ENCODE data around the gene PRSS33.

DNA sequence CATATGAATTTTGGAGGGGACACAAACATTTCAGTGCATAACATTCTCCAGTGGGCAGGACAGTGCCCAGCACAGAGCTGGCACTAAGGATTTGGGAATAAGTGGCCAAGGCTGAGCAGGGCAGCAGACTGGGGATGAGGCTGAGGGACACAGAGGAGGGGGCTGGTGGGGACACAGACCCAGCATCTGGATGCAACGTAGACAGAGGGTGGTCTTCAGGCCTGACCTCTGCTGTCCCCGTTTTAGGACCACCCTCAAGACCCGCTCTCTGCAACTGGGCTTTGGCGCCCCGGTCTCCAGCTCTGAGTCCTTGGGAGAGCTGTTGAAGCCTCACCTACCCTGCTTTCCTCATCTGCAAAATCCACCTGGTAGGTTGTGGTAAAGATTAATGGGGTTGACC is 3.3 kb upstream of the PRSS33 start:
- TF ChIP-seq POLR2AphosphoS5 (IDR thresholded peaks at IDR 0.05) (no peak), CTCF (IDR thresholded peaks at IDR 0.05 in 8 of 11, conservative IDR thresholded peaks at IDR 0.05 in 3 of 11) (no peak), POLR2A (IDR thresholded peaks at IDR 0.05) (no peak)

Measured in spleen (tissue), 7 donors.